ENCODE results near the gene B3GAT3.
A peak's percentile ranks its signal among the peaks of the same experiment; 100 is the strongest.
"Not testable (repeated sequence)": the region's sequence is repeated elsewhere in the genome, so short reads cannot be mapped to it uniquely, and the experiment has no call there.

The B3GAT3 gene

DNA sequence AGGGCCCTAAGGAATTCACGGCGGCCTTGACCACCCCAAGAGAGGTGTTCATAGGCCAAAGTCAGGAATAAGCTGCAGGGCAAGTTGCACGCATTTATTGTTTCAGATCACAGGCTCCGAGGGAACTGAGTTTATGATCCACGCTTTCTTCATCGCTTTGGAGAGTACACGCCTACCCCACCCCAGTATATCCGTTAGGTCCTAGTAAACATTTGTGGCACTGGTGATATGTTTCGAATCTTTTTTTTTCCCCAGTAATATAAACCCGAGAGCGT, 23.8 kb upstream of the B3GAT3 start:
- no peak for DNase-seq

DNA sequence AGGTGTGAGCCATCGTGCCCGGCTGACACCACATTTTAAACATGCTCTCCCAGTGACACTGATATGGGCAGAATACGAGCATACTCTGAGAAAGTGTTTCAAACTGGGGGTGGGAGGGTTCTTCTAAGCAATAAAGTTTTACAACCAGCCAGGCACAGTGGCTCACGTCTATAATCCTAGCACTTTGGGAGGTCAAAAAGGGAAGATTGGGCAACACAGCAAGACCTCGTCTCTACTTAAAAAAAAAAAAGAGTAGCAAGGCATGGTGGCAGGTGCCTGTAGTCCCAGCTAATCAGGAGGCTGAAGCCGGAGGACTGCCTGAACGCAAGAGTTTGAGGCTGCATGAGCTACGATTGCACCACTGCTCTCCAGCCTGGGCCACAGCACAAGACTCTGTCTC, 22.4 kb upstream of the B3GAT3 start:
- no peak for DNase-seq

DNA sequence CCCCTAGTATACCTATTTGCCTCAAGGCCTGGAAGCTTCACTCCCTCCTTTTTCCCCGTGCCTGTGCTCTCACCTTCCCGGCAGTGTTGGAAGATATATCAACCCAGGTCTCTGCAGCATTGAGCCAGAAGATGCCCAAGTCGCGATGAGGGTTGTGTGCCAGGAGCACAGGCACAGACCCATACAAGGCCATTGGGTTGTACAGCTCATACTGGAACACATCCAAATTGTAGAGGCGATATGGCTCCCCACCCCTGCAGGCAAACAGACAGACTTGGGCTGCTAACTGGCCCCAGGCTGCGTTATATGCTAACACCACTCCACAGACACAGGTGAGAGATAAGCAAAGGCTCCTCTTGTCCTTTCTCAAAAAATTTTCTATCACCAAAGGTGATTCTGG, 10.7 kb upstream of the B3GAT3 start:
- no peak for DNase-seq

DNA sequence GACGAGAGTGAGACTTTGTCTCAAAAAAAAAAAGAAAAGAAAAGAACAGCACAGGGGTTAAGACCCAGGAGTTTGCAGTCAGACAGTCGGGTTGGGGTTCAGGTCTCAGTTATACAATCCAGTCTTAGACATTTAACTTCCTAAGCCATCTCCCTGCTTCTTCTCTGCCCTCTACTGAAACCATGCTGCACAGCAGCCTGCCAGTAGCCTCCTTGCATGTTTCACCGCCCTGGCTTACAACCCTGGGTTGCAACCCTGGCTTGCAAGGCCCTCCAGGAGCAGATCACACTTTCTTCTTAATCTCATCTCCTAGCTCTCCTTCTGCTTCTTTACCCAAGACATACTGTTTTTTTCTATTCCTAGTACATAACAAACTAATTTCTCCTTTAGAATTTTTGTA, 5.9 kb upstream of the B3GAT3 start:
- no peak for DNase-seq

DNA sequence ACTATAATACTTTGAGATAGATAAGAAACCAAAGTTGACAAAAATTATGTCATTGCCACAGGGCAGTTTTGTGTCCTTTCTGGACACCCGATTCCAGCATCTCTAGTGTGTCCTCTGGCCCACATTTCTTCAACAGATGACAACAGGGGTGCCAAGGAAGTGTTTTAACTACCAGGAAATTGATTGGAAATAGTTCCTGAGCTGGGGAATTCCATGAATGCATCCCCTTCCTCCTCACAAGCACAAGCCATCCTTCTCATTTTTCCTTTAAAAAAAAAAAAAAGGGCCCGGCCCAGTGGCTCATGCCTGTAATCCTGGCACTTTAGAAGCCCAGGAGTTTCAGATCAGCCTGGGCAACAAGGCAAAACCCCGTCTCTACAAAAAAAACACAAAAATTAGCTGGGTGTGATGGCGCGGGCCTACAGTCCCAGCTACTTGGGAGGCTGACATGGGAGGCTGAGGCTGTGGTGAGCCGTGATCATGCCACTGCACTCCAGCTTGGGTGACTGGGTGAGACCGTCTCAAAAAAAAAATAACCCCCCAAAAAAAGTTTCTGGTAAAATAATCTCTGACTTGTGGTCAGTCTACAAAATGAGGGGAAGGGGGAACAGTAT, 797 bp upstream of the B3GAT3 start:
- no peak for DNase-seq

DNA sequence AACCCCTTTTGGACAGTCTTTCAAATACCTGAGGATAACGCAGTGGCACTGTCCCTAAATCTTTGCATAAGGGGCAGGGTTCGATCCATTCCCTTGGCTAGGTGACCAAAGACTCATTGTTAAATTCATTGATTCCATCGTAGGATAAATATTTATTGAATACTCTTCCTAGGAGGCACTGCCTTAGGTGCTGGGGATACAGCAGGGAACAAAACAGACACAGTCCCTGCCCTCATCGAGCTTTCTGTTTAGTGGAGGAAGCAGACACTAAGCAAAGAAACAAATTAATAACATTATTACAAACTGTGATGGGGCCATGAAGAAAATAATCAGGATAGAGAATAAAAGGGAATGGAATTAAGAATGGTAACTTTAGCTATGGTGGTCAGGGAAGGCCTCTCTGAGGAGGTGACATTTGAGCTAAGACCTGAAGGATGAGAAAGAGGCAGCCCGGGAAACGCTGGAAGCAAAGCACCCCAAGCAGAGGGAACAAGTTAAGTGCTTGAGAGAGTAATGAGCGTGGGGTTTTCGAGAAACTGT, 689 bp downstream of the B3GAT3 start:
- DNase-seq = no peak

DNA sequence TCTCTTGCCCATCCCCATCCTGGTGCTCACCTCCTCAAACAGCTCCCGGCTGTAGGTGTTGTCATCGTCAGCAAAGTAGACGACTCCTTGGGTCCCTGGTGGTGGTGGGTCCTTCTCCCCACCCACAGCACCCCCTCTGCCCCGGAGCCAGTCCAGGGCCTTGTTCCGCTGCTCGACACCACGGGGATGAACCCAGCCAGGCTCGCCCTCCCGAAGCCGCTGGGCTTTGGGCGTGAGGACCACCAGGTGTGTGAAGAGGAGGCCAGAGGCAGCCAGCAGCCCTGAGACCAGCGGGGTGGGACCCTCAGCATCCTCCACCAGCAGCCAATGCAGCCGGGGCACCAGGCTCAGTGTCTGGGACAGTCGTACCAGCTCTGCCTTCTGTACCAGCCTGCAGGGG, 4.8 kb downstream of the B3GAT3 start:
- DNase-seq = not testable (repeated sequence)

DNA sequence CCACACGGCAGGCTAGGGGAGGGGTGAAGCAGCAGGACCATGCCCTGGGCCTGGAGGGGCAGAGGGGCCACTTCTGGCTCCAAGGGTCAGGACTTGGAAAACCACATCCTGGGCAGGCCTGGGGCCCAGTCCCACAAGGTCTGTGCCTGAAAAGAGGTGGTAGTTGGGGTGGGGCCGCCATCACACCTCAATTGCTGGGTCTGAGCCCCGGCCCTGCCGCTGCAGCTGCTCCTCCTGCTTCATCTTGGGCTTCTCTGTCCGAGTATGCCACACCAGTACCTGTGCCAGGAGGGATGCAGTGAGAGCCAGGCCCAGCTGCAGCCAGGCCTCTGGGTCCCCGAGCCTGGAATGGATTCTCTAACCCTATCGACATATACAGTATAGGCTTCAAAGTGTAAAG, 6.3 kb downstream of the B3GAT3 start:
- no peak for DNase-seq

DNA sequence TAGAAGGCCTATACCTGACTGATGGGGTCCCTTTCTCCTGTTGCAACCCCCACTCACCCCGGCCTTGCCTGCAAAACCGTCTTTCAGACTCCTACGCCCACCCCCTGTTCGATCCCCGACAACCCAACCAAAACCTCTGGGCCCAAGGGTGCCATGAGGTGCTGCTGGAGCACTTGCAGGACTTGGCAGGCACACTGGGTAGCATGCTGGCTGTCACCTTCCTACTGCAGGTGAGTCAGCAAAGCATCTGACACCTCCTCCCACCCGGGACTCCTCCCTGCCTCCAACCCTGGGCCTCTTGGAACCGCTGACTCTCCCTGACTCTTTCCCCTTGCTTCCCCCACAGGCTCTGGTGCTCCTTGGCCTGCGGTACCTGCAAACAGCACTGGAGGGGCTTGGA, 7.5 kb downstream of the B3GAT3 start:
- DNase-seq = peak; percentile 86

DNA sequence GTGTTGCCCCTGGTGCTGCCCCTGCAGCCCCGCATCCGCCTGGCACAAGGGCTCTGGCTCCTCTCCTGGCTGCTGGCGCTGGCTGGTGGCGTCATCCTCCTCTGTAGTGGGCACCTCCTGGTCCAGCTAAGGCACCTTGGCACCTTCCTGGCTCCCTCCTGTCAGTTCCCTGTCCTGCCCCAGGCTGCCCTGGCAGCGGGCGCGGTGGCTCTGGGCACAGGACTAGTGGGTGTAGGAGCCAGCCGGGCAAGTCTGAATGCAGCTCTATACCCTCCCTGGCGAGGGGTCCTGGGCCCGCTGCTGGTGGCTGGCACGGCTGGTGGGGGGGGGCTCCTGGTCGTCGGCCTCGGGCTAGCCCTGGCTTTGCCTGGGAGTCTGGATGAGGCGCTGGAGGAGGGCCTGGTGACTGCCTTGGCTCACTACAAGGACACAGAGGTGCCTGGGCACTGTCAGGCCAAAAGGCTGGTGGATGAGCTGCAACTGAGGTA, 8.5 kb downstream of the B3GAT3 start:
- DNase-seq = no peak

DNA sequence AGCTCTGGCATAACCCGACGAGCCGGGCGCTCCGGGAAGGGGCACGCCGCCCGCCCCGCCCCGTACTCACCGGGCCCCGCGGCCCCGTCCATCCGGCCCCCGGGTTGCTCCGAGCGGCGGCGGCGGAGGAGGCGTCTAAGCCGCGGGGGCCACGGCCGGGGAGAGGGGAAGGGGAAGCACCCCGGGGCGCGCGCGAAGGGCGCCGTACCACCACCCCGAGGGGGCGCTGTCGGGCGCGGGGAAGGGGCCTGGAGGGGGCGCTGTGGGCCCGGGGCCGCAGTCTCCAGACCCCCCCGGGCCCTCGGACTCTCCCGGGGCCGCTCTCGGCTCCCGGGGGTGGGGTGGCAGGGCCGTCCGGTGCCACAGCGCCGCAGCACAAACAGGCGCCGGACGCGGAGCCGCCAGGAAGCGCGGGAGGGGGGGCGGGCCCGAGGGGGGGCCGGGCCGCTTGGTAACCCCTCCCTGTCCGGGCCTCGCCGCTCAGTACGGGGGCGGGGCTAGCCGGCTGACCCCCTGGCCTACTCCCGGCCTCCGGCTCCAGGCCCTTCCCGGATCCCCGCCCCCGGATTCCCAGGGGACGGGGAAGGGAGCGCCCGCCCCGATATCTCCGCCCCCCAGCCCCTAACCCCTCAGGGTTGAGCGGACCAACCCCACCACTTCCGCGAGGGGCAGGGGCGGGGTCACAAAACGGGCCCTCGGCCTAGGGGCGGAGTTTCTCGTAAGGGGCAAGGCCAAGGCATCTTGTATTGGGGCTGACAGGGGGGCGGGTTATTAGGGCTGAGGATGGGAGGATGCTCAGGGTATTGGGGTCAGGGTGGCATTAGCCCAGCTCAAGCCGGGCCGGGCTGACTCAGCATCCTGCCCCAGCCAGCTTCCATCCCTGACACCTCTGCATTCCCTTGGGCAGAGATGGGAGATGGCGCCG, 9.2 kb downstream of the B3GAT3 start, which contains the start of the genes EML3 and ROM1:
TSS of gene EML3 (minus strand) at position 410 of the 925 bp plus-strand sequence. CDS start at position 92, 318 bp downstream.
TSS of gene ROM1 (plus strand) at position 892 of the 925 bp plus-strand sequence. CDS start at position 917, 25 bp downstream.
- DNase-seq = peak; percentile 92

DNA sequence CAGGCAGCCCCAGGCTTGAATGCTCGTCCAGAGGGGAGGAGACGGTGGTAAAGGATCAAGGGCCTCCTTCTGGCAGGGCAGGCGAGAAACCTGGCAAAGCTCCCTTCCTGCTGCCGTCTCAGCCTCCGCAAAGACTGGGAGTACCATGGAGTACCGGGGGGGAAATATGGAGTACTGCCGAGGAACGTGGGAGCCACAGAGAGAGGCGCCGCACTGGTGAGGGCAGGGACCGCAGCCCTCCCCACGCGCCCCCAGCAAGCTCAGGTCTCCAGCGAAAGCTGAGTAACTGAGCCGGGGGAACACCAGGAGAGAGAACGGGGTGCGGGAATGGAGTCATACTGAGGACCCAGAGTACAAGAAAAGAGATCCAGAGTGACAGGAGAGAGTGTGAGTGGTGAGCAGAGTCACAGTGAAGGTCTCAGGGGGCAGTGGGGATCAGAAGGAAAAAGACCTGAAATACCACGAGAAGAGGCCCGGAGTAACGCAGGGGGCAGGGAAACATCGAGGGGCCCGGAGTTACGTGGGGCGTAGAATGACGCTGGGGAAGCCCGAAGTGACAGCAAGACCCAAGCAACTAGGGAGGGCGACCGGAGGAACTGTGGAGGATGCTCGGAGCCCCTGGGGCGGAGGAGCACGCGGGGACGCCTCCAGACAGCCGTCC, 10.0 kb downstream of the B3GAT3 start:
- DNase-seq = peak; percentile 61

DNA sequence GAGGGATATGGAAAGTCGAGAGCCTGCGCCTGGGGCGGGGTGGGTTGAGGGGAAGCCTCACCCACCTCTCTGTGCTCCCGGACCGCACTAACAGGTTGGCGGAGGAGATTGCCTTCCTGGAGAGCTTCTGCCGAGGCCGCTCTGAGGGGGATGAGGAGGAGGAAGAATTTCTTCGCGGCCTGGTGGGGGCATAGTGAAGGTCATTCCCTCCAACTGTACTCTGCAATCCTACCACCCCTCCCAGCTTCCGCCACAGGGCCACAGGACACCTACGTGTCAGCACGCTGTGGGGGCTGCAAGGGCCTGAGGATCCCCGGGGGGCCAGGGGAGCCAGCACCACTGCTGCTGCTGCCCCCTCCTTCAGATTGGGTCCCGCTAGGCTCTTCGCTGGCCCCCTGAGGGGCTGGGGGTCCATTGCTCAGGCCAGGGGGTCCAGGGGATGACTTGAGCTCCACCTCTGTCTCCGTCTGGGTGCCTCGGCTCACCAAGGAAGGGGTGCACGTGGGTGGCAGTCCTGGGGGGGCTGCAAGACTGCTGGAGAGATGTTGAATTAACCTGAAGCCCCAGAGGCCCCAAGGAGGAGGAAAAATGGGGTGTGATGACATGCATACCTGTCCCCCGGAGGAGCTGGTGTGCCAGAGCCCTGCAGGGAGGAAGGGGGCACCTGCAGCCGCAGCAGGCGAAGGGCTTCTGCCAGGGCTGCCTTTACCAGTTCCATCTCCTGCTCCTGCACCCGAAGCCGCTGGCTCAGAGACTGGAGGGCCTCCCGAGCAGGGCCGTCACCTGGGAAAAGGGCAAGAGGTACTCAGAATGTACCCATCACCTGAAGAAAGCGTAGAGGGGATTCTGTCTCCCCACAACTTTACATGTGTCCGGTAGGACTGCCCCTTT, 10.7 kb downstream of the B3GAT3 start:
- DNase-seq = no peak

DNA sequence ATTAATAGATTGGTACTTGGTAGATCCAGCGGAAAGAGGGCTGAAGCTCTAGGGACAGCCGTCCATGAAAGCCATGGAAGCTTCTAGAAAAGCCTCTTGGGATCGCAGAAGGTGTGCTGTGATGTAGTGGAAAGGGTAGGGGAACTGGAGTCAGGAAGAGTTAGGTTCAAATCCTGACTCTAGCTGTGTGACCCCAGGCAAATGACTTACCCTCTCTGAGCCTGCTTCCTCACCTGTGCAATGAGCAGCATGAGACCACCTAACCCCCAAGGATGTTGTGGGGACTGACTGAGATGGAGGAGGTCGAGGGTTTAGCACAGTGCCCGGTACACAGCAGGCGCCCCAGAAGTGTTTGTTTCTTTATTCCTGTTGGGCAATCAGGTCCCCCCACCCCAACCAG, 11.4 kb downstream of the B3GAT3 start:
- DNase-seq = no peak

DNA sequence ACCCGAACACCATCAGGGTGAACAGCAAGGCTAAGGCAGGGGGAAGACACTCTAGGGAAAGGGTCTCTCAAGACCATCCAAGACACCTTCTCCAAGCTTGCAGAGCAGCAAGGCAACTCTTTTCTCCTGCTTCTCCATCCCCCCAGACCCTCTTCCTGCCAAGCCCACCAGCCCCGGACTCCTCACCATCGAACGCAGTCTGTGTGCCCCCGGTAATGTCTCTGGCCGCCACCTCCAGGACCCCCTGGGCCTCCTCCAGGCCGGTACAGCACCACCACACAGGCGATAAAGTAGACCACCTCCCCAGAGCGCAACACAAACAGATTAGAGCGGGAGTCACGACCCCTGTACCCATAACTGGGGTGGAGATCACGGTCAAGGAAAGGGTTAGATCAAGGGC, 13.0 kb downstream of the B3GAT3 start:
- no peak for DNase-seq

DNA sequence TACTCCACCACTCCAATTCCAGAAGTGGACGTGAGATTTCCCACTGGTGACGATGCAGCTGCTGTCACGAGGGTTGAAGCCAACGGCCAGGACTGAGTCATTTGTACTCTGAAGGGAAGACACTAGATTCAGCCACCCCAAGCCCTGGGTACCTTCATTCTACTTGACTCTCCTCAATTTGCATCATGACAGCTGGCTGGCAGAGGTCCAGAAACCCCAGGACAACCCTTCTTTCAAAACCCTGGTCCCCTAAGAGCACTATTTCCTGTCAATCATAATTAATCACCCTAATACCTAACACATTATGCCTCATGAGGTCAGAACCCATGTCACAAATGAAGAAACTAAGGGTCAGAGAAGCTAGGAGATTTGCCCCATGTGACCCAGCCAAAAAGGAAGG, 14.1 kb downstream of the B3GAT3 start:
- no peak for DNase-seq

DNA sequence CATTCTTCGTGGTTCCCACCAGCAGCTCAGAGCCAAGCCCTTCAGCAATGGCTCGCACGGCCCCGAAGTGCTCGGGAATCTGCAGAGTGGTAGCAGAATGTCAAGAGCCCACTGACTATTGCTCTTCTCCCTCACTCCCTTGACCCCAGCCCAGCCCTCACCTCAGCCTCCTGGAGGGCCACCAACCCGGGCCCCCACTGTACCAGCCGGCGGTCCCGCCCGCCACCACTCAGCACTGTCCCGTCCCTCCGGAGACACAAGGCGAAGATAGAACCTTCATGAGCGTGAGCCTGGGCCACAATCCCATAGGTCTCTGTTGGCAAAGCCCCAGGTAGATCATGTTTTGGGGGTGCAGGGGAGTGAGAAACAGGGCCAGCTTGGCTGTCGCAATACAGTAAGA, 15.9 kb downstream of the B3GAT3 start:
- no peak for DNase-seq

DNA sequence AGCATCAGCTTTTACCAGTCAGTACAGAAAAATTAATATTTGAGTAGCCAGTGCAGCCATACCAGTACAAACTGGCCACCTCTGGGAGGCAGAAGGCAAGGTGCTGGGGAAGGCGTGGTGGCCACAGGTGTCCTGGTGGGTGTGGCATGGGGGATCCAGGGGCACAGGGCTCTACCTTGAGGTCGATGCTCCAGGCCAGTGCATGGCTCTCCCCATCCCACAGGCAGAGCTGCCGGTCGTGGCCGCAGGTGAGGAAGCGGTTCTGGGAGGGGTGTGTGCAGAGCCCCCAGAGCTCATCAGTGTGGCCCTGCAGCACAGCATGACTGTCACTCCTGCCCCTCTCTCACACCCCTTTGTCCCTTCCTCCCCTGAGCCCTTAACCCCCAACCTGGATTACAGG, 16.3 kb downstream of the B3GAT3 start:
- no peak for DNase-seq

DNA sequence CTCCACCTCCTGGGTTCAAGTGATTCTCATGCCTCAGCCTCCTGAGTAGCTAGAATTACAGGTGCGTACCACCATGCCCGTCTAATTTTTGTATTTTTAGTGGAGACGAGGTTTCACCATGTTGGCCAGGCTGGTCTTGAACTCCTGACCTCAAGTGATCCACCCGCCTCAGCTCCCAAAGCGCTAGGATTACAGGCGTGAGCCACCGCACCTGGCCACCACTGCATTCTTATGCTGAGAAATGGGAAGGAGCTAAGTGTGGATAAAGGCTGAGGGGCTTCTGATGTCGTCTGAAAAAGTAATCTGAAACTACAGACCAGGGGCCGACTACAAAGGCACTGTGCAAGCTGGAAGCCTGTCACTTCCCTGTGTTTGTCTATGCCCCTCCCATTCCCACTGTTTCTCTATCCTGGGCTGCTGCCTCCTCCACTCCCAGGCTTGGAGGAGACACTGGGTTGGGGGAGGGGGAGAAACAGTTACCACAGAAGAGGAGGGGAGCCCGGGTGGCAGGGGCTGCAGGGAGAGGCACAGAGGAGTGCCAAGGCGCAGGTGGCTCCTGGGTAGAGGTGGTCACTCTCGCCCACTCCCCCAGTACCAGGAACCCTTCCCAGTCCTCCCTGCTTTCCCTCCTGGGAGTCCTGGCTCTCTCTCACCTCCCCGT, 17.2 kb downstream of the B3GAT3 start:
- DNase-seq = no peak

DNA sequence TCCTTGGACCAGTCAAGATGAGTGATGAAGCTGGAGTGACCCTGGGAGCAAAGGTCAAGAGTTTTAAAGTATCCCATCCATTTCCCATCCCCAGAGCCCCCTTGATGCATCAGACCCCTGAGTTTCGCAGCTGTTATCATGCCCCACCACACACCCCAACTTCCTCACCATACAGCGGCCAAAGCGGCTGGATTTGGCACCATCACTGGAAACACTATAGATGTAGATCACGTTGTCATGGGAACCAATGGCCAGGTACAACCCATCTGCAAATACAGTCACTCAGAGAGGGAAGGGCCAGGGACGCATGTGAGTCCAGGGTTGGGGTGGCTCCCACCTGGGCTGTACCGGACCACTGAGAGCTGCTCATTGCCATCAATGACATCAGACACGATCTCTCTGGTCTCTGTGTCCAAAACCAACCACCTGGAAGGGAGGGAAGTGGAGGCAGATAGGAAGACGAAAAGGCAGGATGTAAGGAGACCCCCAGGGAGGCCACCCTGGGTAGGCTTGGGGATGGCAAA, 17.9 kb downstream of the B3GAT3 start:
- DNase-seq = peak; percentile 62

DNA sequence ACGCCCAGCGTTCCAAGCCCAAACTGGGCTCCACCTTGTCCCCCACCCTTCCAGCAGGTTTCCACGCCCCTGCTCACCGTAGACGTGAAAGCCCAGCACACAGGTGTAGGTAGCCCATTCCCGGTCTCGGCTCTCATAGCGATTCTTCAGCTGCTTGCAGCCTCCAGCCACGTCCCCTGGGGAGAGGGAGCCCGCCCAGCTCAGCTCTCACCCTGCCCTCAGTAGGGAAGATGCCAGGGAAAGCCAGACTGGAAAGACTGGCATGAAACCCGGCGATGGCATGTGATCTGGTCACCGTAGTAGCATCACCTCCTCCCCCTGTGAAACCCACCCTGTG, 18.7 kb downstream of the B3GAT3 start:
- peak; percentile 68 for DNase-seq
